ENCODE measurements around the gene SMIM32.

DNA sequence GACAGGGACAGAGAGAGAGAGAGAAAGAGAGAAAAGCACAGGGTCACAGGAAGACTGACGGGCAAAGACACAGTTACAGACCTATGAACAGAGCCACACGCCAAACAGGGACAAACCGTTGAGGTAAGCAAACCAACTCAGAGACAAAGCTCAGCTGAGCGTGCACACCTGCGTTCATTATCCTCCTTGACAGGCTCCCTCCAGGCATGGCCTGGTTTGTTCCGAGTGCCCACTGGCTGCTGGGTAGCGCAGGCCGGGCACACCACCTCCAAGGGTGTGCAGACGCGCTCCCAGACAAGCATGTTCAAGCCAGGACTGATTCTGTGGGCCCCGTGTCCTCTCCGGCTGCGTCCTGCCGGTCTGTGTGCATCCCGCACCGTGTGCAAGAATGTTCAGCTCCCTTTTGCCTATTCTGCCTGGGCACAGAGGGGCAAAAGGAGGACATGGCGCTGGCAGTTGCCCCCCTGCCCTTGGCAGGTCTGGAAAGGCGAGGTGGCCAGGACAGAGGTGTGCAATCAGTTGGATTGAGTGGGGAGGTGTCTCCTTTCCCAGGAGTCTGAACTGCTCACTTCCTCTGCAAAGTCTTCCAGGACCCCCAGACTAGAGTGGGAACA lies 467 bp upstream of the SMIM32 start:
- TF ChIP-seq, protein P1, sequence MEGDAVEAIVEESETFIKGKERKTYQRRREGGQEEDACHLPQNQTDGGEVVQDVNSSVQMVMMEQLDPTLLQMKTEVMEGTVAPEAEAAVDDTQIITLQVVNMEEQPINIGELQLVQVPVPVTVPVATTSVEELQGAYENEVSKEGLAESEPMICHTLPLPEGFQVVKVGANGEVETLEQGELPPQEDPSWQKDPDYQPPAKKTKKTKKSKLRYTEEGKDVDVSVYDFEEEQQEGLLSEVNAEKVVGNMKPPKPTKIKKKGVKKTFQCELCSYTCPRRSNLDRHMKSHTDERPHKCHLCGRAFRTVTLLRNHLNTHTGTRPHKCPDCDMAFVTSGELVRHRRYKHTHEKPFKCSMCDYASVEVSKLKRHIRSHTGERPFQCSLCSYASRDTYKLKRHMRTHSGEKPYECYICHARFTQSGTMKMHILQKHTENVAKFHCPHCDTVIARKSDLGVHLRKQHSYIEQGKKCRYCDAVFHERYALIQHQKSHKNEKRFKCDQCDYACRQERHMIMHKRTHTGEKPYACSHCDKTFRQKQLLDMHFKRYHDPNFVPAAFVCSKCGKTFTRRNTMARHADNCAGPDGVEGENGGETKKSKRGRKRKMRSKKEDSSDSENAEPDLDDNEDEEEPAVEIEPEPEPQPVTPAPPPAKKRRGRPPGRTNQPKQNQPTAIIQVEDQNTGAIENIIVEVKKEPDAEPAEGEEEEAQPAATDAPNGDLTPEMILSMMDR (IDR thresholded peaks at IDR 0.05): no peak
- no peak for TF ChIP-seq POLR2A (IDR thresholded peaks at IDR 0.05)
